Astrocyte (in vitro differentiated cells and primary cell): ENCODE data around the gene KRT6C.

Source experiments
- EZH2 ChIP-seq: IDR thresholded peaks from 2 replicates; pipeline ENCODE4 v1.6.1; 2012; ENCODE audit warnings: mild to moderate bottlenecking, low read length, inconsistent platforms; ENCODE audit not compliant: insufficient read depth
- TF ChIP-seq, protein P1 (sequence below): IDR thresholded peaks from 2 replicates; pipeline ENCODE4 v1.5.1; 2011; ENCODE audit warnings: low read depth, mild to moderate bottlenecking, inconsistent platforms, low read length, moderate library complexity; ENCODE audit not compliant: insufficient read depth

DNA sequence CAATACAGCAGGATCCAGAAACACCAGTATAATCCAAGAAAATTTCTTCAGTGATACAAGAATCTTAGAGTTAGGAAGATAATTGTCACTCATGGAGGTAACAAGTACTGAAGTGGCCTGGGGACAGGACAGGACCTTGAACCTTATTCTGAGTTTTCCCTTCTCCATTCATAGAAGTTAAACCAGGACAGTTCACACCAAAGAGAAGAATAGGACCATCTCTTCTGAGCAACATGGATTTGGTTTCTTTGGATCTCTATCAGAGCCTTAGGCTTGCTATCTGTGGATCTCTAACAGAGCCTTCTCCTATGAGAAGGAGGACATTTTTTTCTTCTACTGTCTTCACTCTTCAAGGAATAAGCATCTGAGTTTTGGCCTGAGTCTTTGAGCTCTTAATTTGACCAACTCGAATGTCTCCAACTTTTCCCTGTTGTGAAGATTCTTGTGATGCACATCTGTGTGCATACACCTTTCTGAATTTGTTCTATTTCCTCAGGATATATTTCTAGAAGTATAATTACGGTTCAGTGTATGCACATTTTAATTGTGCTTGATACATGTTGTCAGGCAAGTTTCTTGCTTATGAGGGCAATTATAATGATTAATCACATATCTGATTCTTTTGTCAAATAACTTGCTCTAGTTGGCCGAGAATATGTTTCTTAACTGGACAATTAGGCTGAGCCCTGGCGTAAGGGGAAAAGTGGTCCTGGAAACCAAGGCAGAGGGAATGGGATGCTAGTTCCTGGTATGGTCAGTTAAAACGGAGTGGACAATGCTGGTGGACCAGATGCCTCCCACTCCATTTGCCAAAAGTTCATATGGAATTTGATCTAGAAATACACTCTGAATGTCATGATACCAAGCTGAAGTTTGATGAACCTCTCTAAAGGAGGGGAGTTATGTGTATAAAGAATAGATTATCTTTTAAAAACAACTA, 12.8 kb upstream of the KRT6C start:
- no peak for TF ChIP-seq EZH2
- TF ChIP-seq, protein P1, sequence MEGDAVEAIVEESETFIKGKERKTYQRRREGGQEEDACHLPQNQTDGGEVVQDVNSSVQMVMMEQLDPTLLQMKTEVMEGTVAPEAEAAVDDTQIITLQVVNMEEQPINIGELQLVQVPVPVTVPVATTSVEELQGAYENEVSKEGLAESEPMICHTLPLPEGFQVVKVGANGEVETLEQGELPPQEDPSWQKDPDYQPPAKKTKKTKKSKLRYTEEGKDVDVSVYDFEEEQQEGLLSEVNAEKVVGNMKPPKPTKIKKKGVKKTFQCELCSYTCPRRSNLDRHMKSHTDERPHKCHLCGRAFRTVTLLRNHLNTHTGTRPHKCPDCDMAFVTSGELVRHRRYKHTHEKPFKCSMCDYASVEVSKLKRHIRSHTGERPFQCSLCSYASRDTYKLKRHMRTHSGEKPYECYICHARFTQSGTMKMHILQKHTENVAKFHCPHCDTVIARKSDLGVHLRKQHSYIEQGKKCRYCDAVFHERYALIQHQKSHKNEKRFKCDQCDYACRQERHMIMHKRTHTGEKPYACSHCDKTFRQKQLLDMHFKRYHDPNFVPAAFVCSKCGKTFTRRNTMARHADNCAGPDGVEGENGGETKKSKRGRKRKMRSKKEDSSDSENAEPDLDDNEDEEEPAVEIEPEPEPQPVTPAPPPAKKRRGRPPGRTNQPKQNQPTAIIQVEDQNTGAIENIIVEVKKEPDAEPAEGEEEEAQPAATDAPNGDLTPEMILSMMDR = no peak
